Glomerular visceral epithelial cell (primary cell): ENCODE data around the gene HHLA2.
"Not testable (repeated sequence)": the region's sequence is repeated elsewhere in the genome, so short reads cannot be mapped to it uniquely, and the experiment has no call there.

Source experiments
- DNase-seq: peaks from one replicate; pipeline ENCODE4 v3.0.0-alpha.2; 2016; ENCODE audit errors: extremely low spot score

The HHLA2 gene

GRCh38 chr3:108342837-108343486 lies 46.6 kb downstream of the HHLA2 start:
- DNase-seq: no peak

- no peak for DNase-seq
Measured at GRCh38 chr3:108343491-108343890, 47.1 kb downstream of the HHLA2 start.

DNA sequence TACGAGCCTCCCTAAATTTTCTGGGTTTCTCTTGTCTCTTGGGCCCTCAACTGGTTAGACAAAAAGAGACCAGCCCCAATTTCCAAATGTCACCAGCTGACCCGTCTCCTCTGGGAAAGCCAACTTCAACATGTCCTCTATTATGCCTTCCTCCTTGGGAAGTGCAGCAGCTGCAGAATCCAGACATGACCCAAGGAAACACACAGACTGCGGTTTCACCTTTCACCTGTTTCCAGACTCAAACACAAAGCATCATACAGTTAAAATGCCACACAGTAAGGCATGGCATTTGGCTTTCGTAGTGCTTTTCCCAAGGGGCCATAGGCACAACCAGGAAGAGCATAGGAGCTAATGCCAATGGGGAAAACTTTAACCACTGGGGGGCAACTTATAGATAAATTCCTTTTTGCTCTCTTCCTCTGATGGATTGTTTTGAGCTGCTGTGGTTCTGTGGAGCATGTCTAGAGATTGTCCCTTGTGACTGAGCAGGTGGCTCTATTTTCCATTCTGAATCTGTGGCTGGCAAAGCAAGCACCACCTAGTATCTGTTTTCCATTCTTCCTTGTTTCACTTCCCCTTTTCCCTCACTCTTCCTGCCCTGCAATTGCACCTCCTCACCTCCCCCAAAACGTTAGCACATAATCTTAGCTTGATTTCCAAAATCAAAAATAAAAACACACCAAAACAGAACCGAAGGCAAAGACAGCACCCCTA lies 49.3 kb downstream of the HHLA2 start:
- no peak for DNase-seq

DNA sequence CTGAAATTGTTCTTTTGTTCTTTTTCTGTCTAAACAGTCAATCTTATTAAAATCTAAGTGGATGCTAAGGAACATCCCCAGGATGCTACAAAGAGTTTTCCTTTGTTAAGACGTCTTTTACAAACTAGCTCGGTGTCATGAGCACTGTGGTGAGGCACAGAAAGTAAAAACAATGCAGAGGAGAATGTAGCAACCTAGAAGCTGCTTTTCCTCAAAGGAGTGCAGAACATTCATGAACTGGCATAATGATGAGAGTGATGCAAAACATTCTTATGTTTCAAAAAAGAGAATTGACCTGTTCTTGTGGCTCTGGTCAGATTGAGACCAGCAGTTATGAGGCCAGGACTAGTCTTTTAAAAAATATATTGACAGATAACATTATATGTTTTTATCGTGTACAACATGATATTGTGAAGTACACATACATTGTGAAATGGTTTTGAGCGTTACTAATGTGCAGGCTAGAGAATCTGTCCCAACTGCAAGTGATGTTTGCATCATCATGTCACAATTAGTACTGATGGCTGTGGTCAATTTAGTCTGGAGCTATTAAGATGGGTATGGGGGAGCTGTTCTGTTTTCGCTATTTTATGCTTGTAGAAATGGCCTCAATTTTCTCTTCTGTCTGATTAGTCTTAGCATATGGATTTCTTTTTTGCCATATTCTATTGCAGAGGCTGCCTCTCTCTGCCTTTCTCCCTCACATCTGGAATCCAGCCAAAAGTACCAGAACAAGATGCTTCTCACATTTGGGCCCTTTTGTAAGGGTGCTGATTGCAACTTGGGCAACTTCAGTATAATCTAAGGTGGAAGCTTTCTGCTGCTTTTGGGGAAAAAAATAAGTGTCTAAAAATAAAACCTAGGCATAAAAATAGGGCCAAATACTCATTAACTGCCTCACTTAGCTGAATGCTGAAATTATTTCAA lies 50.2 kb downstream of the HHLA2 start:
- DNase-seq: no peak

GRCh38 chr3:108352176-108352575 lies 55.8 kb downstream of the HHLA2 start:
- no peak for DNase-seq

DNA sequence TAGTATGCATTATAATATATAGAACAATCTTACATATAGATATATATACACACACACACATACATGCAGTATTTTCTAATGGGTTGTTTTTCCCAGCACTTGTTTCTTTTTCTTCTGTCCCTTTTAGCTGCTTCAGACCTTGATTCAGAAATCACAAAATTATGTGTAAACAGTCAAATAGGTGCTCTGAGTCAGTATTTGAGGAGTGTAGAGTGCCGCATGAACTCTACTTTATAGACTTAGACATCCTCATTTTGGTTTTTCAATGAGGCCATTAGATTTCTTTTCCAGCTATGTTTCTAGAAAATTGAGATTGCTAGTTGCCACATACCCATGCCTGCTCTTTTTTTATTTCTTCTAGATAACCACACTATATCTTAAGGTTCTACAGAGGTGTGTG lies 58.2 kb downstream of the HHLA2 start:
- DNase-seq: no peak

GRCh38 chr3:108357042-108357441 lies 60.7 kb downstream of the HHLA2 start:
- DNase-seq: no peak

DNA sequence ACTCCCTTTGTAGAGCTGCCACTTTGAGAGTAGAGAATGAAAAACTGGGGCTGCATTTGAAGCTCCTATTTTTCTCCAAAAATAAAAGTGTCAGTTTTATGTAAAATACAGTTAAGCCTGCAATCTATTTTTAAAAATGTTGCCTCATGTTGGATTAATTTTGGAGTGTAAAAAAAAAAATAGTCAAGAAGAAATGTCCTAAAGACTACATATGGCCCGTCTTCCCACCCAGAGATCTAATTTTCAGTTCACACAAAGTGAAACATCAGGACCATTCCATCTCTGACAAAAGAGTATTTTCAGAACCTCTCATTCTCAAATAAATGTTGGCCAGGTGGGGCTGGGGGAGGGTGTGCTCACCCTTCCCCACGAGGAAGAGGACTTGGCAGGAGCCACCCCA lies 62.7 kb downstream of the HHLA2 start:
- DNase-seq: no peak

GRCh38 chr3:108376026-108376425 lies 79.7 kb downstream of the HHLA2 start:
- no peak for DNase-seq

DNA sequence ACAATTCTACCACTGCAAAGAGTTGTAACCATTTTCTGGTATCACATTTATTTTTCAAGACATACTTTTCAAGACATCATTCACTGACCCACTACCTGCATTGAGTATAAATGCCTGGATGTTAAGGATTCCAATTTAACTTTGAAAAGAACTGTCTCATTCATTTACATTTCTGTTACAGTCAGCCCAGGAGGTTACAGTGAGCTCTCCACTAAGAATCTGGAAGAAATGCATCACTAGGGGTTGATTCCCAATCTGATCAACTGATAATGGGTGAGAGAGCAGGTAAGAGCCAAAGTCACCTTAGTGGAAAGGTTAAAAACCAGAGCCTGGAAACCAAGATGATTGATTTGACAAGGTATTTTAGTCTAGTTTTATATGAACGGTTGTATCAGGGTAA lies 81.0 kb downstream of the HHLA2 start:
- DNase-seq: no peak

- no peak for DNase-seq
Measured at GRCh38 chr3:108378153-108378951, 82.0 kb downstream of the HHLA2 start.

DNA sequence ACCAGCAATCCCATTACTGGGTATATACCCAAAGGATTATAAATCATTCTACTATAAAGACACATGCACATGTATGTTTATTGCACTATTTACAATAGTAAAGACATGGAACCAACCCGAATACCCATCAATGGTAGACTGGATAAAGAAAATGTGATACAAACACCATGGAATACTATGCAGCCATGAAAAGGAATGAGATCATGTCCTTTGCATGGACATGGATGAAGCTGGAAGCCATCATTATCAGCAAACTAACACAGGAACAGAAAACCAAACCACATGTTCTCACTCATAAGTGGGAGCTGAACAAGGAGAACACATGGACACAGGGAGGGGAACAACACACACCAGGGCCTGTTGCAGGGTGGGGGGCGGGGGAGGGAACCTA lies 82.6 kb downstream of the HHLA2 start:
- DNase-seq: not testable (repeated sequence)

DNA sequence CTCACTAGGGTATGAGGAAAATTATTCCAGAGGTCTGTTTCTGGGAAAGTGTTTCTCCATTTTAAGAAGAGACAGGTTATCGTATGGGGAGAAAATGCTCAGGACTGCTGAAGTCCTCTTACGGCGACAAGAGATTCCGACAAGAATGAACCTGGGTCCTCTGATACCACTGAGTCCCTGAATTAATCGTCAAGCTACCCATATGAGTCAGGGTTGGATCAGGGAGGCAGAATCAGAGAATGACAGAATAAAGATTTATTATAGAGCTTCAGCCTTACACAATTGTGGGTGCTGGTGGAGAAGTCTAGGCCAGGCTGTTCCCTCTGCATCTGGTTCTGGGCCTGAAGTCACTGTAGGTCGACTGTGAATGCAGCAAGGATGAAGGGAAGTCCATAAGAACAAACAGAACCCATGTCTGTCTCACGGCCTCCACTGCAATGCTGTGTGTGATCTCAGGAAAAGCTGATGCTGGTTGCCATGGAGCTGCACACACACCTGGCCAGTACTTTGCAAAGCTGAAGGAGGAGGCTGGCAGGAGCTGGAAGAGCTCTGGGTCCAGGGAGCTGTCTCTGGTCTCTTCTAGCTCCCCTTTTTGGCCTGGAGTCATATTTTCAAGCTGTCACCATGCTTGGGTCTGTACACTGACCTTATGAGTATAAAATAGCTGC lies 83.9 kb downstream of the HHLA2 start:
- DNase-seq: no peak

- no peak for DNase-seq
Measured at GRCh38 chr3:108381529-108382140, 85.3 kb downstream of the HHLA2 start.

GRCh38 chr3:108383306-108383705 lies 87.0 kb downstream of the HHLA2 start:
- no peak for DNase-seq

DNA sequence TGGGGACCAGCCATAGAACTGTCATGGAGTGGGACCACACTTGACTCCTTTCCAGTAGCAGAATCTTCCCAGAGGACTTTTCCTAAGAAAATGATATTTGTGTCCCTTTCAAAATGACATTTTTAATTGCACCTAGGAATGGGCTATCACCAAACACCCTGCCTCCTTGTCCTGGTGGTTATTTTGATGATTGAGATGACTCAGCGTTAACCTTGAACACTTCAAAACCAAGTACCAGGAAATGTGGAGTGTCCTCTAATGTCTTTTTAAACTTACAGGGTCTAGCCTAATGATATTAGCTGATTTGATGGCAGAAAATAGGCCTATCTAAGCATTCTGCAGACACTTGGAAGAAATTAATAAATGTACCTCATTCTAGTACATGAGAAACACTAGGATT lies 90.7 kb downstream of the HHLA2 start:
- no peak for DNase-seq

- no peak for DNase-seq
Measured at GRCh38 chr3:108388136-108389132, 92.1 kb downstream of the HHLA2 start.

DNA sequence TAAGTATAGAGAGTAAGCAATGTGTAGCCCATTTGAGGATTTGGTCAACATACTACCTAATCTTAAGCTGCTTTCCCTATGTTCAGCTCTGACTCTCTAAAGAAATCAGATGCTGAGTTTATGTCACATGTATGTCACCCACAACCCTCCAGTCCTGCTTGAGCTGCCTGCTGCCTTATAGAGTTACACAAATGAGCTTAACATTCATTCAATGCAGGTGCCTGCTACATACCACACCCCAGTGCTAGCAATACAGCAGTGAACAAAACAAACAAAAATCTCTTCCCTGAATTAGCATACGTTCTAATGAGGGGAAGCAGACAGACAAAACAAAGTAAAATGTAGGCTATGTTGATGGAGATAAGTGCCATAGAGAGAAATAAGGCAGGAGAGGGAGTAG lies 93.0 kb downstream of the HHLA2 start:
- no peak for DNase-seq

DNA sequence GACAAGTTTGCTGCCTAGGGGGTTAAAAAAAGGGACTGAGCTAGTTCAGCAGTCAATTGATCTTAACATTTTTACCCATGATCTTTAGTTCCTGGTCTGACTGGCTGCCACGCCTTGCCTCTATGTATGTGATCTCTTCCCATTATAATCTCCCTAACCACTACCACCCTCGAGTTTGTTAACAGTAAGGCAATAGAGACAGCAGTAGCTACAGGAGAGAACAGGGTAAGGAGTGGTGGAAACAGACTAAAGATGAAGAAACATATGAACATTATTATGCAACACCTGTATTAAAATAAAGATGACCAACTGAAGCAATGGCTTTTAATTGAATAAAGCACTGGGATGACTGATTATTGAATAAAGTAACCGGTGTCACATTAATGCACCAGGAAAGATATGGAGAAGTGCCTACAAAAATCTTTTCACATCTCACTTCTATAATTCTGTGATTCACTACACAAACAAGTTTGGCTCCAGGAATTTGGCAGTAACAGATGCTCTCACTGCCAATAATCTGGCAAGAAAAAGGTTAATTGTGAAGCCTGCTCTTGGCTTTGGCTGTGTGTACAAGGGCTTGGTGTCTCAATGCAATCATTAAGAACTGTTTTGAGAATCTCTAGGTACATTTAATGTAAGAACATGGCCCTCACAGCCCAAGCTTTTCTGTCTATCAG lies 95.7 kb downstream of the HHLA2 start:
- no peak for DNase-seq
